ENCODE measurements around the gene CXADR.
"Not testable (repeated sequence)": the region's sequence is repeated elsewhere in the genome, so short reads cannot be mapped to it uniquely, and the experiment has no call there.

Gene CXADR

GRCh38 chr21:17502985-17503384 is 9.9 kb upstream of the CXADR start:
- DNase-seq, result not testable (repeated sequence)

DNA sequence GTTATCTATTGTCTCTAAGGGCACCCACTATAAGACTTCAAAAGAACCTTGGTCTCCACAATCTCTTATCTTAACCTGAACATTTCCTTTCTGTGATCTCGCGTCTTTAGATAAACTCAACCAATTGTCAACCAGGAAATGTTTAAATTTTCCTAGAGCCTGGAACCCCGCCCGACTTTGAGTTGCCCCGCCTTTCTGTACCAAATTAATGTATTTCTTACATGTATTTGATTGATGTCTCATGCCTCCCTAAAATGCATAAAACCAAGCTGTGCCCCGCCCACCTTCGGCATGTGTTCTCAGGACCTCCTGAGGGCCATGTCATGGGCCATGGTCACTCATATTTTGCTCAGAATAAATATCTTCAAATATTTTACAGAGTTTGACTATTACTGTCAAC is 5.9 kb upstream of the CXADR start:
- no peak for DNase-seq

DNA sequence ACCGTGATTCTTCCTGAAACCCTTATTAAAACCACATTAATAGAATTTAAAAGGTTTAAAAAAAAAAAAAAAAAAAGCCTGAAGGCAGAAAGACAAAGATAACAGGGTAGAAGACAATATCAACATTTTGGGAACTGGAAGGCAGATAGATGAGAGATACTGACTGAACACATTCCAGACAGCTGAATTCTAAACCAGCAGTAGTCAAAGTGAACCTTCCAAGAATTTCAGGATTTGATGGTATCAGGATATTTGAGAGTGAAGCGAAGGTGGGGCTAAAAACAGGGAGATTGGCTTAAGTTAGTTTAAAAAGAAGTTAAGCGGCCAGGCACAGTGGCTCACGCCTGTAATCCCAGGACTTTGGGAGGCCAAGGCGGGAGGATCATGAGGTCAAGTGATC is 5.3 kb upstream of the CXADR start:
- no peak for DNase-seq

- peak in 1 of 2 experiments; percentile 31 for DNase-seq
These were observed 626 bp downstream of the CXADR start for GRCh38 chr21:17513214-17514123.

DNA sequence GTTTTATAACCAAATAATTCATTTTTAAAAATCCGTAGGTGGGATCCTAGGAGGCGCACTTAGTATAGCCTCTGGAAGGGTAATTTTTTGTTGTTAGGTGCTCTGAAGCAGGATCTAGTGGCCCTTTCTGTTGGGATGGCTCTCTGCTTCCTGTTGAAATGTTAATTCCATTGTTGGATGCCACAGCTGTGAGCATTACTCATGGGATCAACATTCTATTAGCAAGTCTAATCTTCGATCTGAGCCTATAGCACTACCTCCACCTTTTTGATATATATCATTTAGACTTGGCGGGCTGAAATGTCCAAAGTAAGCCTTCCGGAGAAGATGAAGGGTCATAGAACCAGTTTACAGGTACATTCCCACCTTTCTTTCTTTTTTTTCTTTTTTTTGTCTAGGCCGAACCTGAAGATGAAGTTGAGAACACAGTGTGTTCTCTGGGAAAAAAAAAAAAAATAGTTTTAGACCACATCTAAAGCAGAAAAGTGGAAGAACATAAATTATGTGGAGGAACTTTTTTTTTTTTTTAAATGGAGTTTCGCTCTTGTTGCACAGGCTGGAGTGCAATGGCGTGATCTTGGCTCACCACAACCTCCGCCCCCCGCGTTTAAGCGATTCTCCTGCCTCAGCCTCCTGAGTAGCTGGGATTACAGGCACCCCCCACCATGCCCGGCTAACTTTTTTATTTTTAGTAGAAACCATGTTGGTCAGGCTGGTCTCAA is 1.4 kb downstream of the CXADR start:
- peak in 1 of 2 experiments; percentile 27 for DNase-seq

- DNase-seq, result not testable (repeated sequence)
These were observed 4.2 kb downstream of the CXADR start for GRCh38 chr21:17517008-17517407.

DNA sequence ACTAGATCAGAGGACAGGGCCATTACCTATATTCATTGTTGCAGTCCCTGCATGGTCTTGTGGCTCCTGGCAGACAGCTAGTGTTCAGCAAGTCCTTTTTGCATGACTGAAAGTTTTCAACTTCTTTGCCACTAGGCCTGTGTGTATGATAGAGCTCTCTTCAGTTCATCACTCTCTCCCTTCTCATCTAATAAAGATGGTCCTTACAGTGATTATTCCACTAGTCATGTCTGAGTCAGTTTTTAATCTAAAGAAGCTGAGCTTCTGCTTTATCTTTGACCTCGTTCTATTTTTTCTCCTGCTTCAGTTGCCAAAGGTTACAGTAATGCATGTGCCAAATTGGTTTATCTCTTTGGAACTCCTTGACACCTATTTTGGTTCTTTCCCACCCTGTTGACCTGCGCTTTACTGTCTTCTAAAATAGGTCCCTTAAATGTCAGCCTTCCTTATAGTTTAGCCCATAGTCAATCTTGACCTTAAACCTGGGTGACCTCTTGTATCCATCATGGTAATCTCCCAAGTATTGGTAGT is 6.4 kb downstream of the CXADR start:
- DNase-seq, result no peak

DNA sequence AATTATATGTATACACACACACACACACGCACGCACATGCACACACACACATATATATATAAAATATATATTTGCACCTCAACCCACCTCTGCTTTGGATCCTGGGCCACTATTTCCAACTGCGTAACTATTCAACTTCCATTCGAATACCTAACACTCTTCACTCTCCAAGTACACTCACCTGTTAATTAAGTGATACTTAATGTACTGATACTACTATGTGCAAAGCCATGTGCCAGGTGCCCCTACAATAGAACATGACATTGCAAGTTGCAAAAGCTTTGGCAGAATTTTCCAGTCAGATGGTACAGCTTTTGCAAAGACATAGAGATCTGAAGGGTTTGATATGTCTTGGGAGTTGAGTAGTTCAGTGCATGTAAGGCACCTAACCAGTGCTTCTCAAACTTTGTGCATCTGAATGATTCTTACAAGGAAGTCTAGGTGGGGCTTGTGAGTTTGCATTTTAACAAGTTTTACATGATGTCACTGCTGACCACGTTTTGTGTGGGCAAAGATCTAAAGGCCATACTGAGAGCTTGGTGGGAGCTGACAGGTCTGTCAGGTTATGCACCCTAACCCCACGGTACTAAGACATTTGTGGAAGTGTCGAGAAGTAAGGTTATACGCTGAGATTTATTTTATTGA is 7.2 kb downstream of the CXADR start:
- DNase-seq, result no peak

- DNase-seq, result no peak
These were observed 10.2 kb downstream of the CXADR start for GRCh38 chr21:17523007-17523451.

DNA sequence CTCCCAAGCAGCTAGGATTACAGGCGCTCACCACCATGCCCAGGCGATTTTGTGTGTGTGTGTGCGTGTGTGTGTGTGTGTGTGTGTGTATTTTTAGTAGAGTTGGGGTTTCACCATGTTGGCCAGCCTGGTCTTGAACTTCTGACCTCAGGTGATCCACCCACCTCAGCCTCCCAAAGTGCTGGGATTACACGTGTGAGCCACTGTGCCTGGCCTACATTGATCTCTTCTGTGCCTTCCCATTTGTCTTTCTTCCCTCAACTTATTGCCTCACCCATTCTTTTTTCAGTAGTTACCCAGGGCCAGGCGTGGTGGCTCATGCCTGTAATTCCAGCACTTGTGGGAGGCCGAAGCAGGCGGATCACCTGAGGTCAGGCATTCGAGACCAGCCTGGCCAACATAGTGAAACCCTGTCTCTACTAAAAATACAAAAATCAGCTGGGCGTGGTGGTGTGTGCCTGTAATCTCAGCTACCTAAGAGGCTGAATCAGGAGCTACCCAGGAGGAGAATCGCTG is 11.2 kb downstream of the CXADR start:
- DNase-seq, result not testable (repeated sequence)

DNA sequence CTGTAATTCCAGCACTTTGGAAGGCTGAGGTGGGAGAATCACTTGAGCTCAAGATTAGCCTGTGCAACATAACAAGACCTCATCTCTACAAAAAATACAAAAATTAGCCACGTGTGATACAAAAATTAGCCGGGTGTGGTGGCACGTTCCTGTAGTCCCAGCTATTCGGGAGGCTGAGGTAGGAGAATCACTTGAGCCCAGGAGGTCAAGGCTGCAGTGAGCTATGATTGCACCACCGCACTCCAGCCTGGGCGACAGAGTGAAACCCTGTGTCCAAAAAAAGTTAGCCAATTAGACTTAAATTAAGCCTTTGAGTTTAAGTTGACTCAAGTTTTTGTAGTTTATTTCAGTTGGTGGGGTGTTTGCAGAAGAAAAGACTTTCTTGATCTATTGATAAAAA is 11.8 kb downstream of the CXADR start:
- DNase-seq, result no peak

- no peak for DNase-seq
These were observed 13.9 kb downstream of the CXADR start for GRCh38 chr21:17526776-17527175.

DNA sequence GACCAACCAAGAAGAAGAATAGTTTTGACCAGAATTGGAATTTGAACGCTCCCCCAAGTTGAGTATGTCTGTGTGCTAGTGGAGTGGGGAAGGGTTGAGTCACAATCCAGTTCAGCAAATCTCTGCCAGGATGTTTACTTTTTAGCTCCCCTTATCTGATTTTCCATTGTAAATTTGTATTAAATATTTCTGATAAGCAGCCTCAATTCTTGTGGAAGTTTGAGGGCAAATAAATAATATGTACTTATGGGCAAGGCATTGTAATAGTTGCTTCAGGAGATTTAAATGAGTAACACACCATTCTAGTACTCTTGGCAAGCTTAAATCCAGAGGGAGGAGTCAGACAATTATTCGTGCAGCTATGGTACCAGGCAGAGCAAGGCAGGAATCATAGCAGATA is 14.4 kb downstream of the CXADR start:
- peak in 1 of 2 experiments; percentile 12 for DNase-seq

DNA sequence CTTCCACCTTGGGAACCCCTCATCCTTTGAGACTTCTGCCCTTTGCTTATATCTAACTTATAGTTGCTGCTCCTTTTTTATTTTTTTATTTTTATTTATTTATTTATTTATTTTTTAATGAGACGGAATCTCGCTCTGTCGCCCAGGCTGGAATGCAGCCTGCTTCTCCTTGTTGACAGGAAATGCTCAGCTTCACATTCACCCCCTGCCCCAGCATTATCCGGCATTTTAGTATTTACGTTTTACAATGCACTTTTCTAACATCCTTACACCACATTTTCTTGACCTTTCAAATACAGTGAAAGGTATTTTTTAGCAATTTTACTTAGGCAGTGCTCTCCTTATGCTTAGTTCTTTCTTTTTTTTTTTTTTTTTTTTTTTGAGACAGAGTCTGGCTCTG is 14.9 kb downstream of the CXADR start:
- no peak for DNase-seq

- no peak for DNase-seq
These were observed 16.8 kb downstream of the CXADR start for GRCh38 chr21:17529648-17530047.

- no peak for DNase-seq
These were observed 19.4 kb downstream of the CXADR start for GRCh38 chr21:17532292-17532691.

DNA sequence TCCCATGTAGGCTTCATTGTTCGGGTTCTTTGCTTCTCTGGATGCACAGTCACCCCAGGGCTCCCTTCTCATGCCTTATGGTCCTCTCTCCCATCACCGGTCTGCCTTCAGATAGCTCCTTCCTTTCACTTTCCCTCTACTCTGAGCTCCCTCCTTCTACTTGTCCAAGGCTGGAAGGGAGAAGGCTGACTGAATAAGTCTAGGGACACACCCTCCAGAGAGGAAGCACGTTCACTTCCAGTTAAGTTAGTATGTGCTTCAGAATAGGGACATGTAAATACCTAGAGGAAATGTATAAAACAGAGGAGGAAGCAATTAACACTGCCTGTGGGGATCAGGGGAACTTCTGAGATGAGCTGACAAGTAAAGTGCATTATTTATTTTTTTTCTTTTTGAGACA is 23.5 kb downstream of the CXADR start:
- DNase-seq, result no peak

DNA sequence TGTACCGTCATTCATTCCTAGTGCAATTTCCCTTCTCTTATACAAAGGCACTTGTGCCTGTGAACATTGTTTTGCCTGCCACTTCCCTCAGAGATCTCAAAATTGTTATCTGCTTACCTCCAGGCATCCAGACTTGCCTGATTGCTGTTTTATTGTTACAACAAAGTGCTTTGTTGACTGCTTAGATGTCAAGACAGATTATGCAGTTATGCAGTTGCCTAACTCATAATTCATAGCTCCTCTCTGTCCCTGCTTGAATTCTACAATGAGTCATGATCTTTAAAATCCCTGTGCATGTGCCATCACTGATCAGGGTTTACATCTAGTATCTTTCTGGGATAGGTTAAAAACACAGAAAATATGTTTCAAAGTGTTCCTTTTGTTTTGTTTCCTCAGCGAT is 24.5 kb downstream of the CXADR start:
- DNase-seq, result no peak

GRCh38 chr21:17538576-17538975 is 25.7 kb downstream of the CXADR start:
- DNase-seq, result no peak

GRCh38 chr21:17539323-17539722 is 26.5 kb downstream of the CXADR start:
- no peak for DNase-seq

DNA sequence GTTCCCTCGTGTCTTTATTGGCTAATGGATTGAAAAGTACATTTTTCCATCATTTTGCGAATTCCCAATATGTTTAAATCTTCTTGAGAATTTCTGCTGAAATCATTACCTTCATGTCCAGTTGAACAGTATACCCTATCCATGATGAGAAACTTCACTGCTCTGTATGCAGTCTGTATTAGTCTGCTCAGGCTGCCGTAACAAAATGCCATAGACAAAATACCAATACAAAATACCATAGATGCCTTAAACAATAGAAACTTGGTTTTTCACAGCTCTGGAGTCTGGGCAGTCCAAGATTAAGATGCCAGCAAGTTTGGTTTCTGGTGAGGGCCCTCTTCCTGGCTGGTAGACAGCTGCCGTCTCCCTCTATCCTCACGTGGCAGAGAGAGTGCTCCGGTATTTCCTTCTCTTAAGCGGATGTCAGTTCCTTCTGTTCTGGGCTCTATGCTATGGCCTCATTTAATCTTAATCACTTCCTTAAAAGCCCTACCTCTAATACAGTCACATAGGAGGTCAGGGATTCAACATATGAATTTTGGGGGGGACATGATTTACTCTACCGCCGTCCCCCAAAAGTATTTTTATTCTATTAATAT is 27.0 kb downstream of the CXADR start:
- DNase-seq, result no peak

DNA sequence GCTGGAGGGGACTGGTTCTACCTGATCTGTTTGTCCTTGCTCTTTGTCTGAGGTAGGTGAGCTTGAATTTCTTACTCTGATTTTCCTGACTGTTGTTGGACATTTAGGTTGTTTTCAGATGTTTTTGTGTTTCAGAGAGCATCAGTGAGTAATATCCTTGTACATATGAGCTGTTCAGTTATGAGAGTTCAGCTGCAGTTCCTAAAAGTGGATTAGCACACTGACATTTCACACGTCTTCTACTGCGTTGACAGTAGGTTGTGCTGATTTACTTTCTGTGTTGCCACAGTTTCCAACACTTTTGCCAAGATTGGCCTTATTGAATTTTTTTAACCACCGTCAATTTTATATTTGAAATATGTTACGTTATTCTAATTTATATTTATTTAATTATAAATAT is 27.7 kb downstream of the CXADR start:
- DNase-seq, result no peak
